IMR-90 (cell line): ENCODE data around the gene DPEP1. TPM values are rescaled to one million over a fixed set of nuclear protein-coding genes. Genes with fewer than 3 reads are reported as not detected.

ENCODE experiments used
- ATAC-seq: fragments of 200-7000 bp; cut with Tn5 transposase; 2 replicates; pipeline ENCODE4 v1.9.1; 2020; ENCODE audit warnings: low read depth, mild to moderate bottlenecking, moderate library complexity
- BruUV-seq: library from RNA; stranded (reverse); fragments of 400-500 nt; replicated peaks from 2 replicates; lab custom pipeline; 2021; lab: Mats Ljungman, UMichigan
- CTCF ChIA-PET: fragments of 300-600 bp; formaldehyde crosslinking; extraction: SDS; loops from one replicate; lab custom pipeline; 2021; ENCODE audit warnings: antibody characterized with exemption; lab: Yijun Ruan, JAX
- POLR2A ChIA-PET: fragments of 300-600 bp; sonication (Branson Sonifier 250); formaldehyde crosslinking; loops from one replicate; lab custom pipeline; 2022; ENCODE audit warnings: antibody characterized with exemption; ENCODE audit not compliant: unreplicated experiment; lab: Charles Lee
- DNase-seq: peaks from one replicate; pipeline ENCODE4 v3.0.0; 2013
- H2AFZ ChIP-seq: replicated peaks from 2 replicates; pipeline ENCODE3; 2013; ENCODE audit warnings: low read length, mild to moderate bottlenecking; ENCODE audit not compliant: poor library complexity
- H2AK5ac ChIP-seq: 2 replicates; pipeline ENCODE4 v1.6.1; 2013; ENCODE audit warnings: low read depth, low read length, inconsistent platforms
- H2AK9ac ChIP-seq: replicated peaks from 2 replicates; pipeline ENCODE3; 2013; ENCODE audit warnings: mild to moderate bottlenecking, low read depth, low read length, moderate library complexity; ENCODE audit not compliant: poor library complexity
- H2BK120ac ChIP-seq: 2 replicates; pipeline ENCODE4 v1.6.1; 2013; ENCODE audit warnings: low read depth, low read length, inconsistent platforms
- H2BK15ac ChIP-seq: 3 replicates; pipeline ENCODE4 v1.6.1; 2013; ENCODE audit warnings: low read depth, low read length, inconsistent platforms
- H2BK20ac ChIP-seq: 2 replicates; pipeline ENCODE4 v1.6.1; 2013; ENCODE audit warnings: low read depth, mild to moderate bottlenecking, inconsistent platforms, low read length, moderate library complexity
- H2BK5ac ChIP-seq: 2 replicates; pipeline ENCODE4 v1.6.1; 2013; ENCODE audit warnings: mild to moderate bottlenecking, low read depth, low read length, inconsistent platforms; ENCODE audit not compliant: poor library complexity, severe bottlenecking
- H3K14ac ChIP-seq: replicated peaks from 2 replicates; pipeline ENCODE4 v1.6.1; 2013; ENCODE audit warnings: low read depth, low read length, inconsistent platforms
- H3K18ac ChIP-seq: 2 replicates; pipeline ENCODE4 v1.6.1; 2013; ENCODE audit warnings: low read depth, low read length, control low read depth
- H3K23ac ChIP-seq: 2 replicates; pipeline ENCODE4 v1.6.1; 2013; ENCODE audit warnings: low read depth, low read length, inconsistent platforms
- H3K27ac ChIP-seq: 2 replicates; pipeline ENCODE4 v1.5.1; 2013; ENCODE audit warnings: mild to moderate bottlenecking, control low read depth, low read length; ENCODE audit not compliant: insufficient read depth
- H3K27me3 ChIP-seq: 2 replicates; pipeline ENCODE4 v1.6.1; 2013; ENCODE audit warnings: low read length; ENCODE audit not compliant: control insufficient read depth, insufficient read depth
- H3K36me3 ChIP-seq: 2 replicates; pipeline ENCODE4 v1.6.1; 2013; ENCODE audit warnings: low read length, mixed read lengths; ENCODE audit not compliant: control insufficient read depth, insufficient read depth
- H3K4ac ChIP-seq: 2 replicates; pipeline ENCODE4 v1.6.1; 2013; ENCODE audit warnings: low read depth, low read length, inconsistent platforms
- H3K4me1 ChIP-seq: 2 replicates; pipeline ENCODE4 v1.6.1; 2013; ENCODE audit warnings: low read length, mixed read lengths; ENCODE audit not compliant: control insufficient read depth, insufficient read depth
- H3K4me2 ChIP-seq: 2 replicates; pipeline ENCODE4 v1.6.1; 2013; ENCODE audit warnings: low read depth, mild to moderate bottlenecking, control low read depth, low read length, moderate library complexity
- H3K4me3 ChIP-seq: 2 replicates; pipeline ENCODE4 v1.5.1; 2013; ENCODE audit warnings: low read depth, mild to moderate bottlenecking, control low read depth, low read length, moderate library complexity; ENCODE audit not compliant: insufficient read depth
- H3K56ac ChIP-seq: 2 replicates; pipeline ENCODE4 v1.6.1; 2013; ENCODE audit warnings: low read length, inconsistent platforms; ENCODE audit not compliant: insufficient read depth; ENCODE audit errors: extremely low read depth
- H3K79me1 ChIP-seq, 2 experiments: 2 replicates each; pipeline ENCODE4 v1.6.1; 2013; ENCODE audit warnings: low read length in 2 of 2, inconsistent platforms in 1 of 2, low read depth in 1 of 2
- H3K9ac ChIP-seq: 2 replicates; pipeline ENCODE4 v1.6.1; 2013; ENCODE audit warnings: low read depth, low read length, control low read depth
- H3K9me1 ChIP-seq: 2 replicates; pipeline ENCODE4 v1.6.1; 2013; ENCODE audit warnings: low read length, inconsistent platforms; ENCODE audit not compliant: insufficient read depth
- H3K9me3 ChIP-seq: 2 replicates; pipeline ENCODE4 v1.6.1; 2013; ENCODE audit warnings: low read length; ENCODE audit not compliant: control insufficient read depth, insufficient read depth
- H4K20me1 ChIP-seq: 2 replicates; pipeline ENCODE4 v1.6.1; 2013; ENCODE audit warnings: low read length, inconsistent platforms; ENCODE audit not compliant: insufficient read depth
- H4K5ac ChIP-seq: 2 replicates; pipeline ENCODE4 v1.6.1; 2013; ENCODE audit warnings: mild to moderate bottlenecking, low read depth, low read length, control low read depth
- H4K8ac ChIP-seq, 2 experiments: 2 replicates each; pipeline ENCODE4 v1.6.1; 2013; ENCODE audit warnings: low read depth in 2 of 2, low read length in 2 of 2, control low read depth in 1 of 2, inconsistent platforms in 1 of 2
- H4K91ac ChIP-seq: 2 replicates; pipeline ENCODE4 v1.6.1; 2013; ENCODE audit warnings: low read depth, low read length, inconsistent platforms; ENCODE audit not compliant: insufficient read depth
- BHLHE40 ChIP-seq: fragments of 150-350 bp; IDR thresholded peaks from 2 replicates; pipeline ENCODE4 v1.6.1; 2016; ENCODE audit warnings: mild to moderate bottlenecking, low read depth, low read length
- CEBPB ChIP-seq: IDR thresholded peaks from 2 replicates; pipeline ENCODE4 v1.6.1; 2012; ENCODE audit warnings: low read depth, low read length, improper control_type of control experiment
- CHD1 ChIP-seq: IDR thresholded peaks from 2 replicates; pipeline ENCODE4 v1.6.1; 2012; ENCODE audit warnings: low read depth, low read length, improper control_type of control experiment
- FOS ChIP-seq: fragments of 150-350 bp; IDR thresholded peaks from 2 replicates; pipeline ENCODE4 v1.6.1; 2016; ENCODE audit warnings: low read depth, low read length
- MAFK ChIP-seq: IDR thresholded peaks from 2 replicates; pipeline ENCODE4 v1.6.1; 2012; ENCODE audit warnings: low read depth, low read length, improper control_type of control experiment
- MAZ ChIP-seq: IDR thresholded peaks from 2 replicates; pipeline ENCODE4 v1.6.1; 2012; ENCODE audit warnings: low read depth, mild to moderate bottlenecking, low read length, improper control_type of control experiment, moderate library complexity, borderline replicate concordance
- MXI1 ChIP-seq: IDR thresholded peaks from 2 replicates; pipeline ENCODE4 v1.6.1; 2012; ENCODE audit warnings: low read depth, mild to moderate bottlenecking, low read length, moderate library complexity, borderline replicate concordance
- NFE2L2 ChIP-seq: fragments of 150-350 bp; IDR thresholded peaks from 2 replicates; pipeline ENCODE4 v1.6.1; 2016; ENCODE audit warnings: low read depth, mild to moderate bottlenecking, low read length
- POLR2A ChIP-seq: IDR thresholded peaks from 2 replicates; pipeline ENCODE4 v1.6.1; 2012; ENCODE audit warnings: mild to moderate bottlenecking, low read depth, low read length
- RAD21 ChIP-seq: IDR thresholded peaks from 2 replicates; pipeline ENCODE4 v1.6.1; 2012; ENCODE audit warnings: low read length, improper control_type of control experiment
- RCOR1 ChIP-seq: IDR thresholded peaks from 2 replicates; pipeline ENCODE4 v1.6.1; 2012; ENCODE audit warnings: mild to moderate bottlenecking, low read length, improper control_type of control experiment; ENCODE audit not compliant: insufficient replicate concordance
- RFX5 ChIP-seq: IDR thresholded peaks from 2 replicates; pipeline ENCODE4 v1.8.0; 2012; ENCODE audit warnings: low read depth, mild to moderate bottlenecking, low read length, moderate library complexity
- SMC3 ChIP-seq: fragments of 150-350 bp; IDR thresholded peaks from 2 replicates; pipeline ENCODE4 v1.6.1; 2016; ENCODE audit warnings: low read depth, mild to moderate bottlenecking, antibody characterized with exemption, low read length, moderate library complexity
- WGBS, 2 experiments: methylation state at CpG; one replicate each; pipeline versions ENCODE4 v1.1.5 to v1.1.7; 2013; ENCODE audit warnings: missing lambda C conversion rate in 2 of 2; ENCODE audit not compliant: insufficient read length in 1 of 2; ENCODE audit errors: extremely low coverage in 2 of 2; 5-methylcytosine and 5-hydroxymethylcytosine counted together
- dilution Hi-C: fragments of 300-500 bp; cut with HindIII; formaldehyde crosslinking; loops from one replicate; pipeline ENCODE4 v1.14.3; 2018; ENCODE audit warnings: low sequenced_read_pairs; ENCODE audit not compliant: unreplicated experiment
- in situ Hi-C: fragments of 300-500 bp; cut with MboI; formaldehyde crosslinking; loops from 3 replicates; pipeline ENCODE4 v1.14.3; 2019; ENCODE audit warnings: low sequenced_read_pairs, inconsistent platforms, mixed read lengths
- intact Hi-C: fragments of 100-400 bp; cut with micrococcal nuclease; formaldehyde crosslinking; loops from 2 replicates; pipeline ENCODE4 v1.10.0; 2022
- polyA plus RNA-seq, 3 experiments: library from polyadenylated mRNA; depleted of rRNA; stranded (reverse); fragments of >200 nt; gene quantifications; 2 replicates each; pipeline ENCODE4 v1.2.3, GENCODE V29; 2012; ENCODE audit warnings: low replicate concordance in 1 of 3
- total RNA-seq: library from RNA; depleted of rRNA; stranded (reverse); fragments of >200 nt; gene quantifications from 2 replicates; pipeline ENCODE4 v1.2.3, GENCODE V29; 2012
- TF ChIP-seq, protein P1 (sequence below): fragments of 150-350 bp; IDR thresholded peaks from 2 replicates; pipeline ENCODE4 v1.6.1; 2016; ENCODE audit warnings: low read depth, mild to moderate bottlenecking, low read length, moderate library complexity, borderline replicate concordance
- TF ChIP-seq, protein P2 (sequence below): fragments of 150-350 bp; IDR thresholded peaks from 2 replicates; pipeline ENCODE4 v1.6.1; 2017; ENCODE audit warnings: mild to moderate bottlenecking, antibody characterized with exemption, low read length, low read depth
- TF ChIP-seq, protein P3 (sequence below): conservative IDR thresholded peaks from 2 replicates; pipeline ENCODE4 v1.5.1; 2012; ENCODE audit warnings: mild to moderate bottlenecking, low read depth, low read length, improper control_type of control experiment

Gene DPEP1
- total and polyA plus RNA-seq, 2 of the 4 experiments (the other 2 are of a cell fraction): not detected

DNA sequence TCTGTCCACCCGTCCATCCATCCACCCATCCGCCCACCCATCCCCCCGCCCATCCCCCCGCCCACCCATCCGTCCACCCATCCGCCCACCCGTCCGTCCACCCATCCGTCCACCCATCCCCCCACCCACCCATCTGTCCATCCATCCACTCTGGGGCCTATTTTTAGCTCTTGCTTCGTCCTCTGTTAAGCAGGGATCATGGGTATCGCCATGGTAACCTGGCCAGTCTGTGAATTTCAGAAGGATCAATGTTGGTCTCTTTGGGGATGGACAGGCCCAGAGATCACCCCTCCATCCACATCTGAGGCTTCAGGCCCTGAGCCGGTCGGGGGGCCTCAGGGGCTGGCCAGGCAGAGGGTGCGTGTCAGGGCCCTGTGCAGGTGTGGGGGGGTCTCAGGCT lies 15.2 kb upstream of the DPEP1 start:
- DNase-seq (peak; percentile 43), ATAC-seq (no peak)
- Histone ChIP-seq H3K79me1 (no peaks in the 10 kb centered on the region), H4K20me1 (peaks cover 10% of the 10 kb centered on the region), H2BK20ac (no peak overlapping the region), H2BK120ac (no peak overlapping the region), H3K14ac (no peak overlapping the region), H2AFZ (no peak overlapping the region), H3K4me3 (no peak overlapping the region), H3K36me3 (no peaks in the 10 kb centered on the region; the same call in 1 of the 2 replicates), H2AK5ac (no peak overlapping the region), H2BK15ac (no peak overlapping the region), H4K8ac (no peak overlapping the region), H3K18ac (no peak overlapping the region), H3K9me3 (no peaks in the 10 kb centered on the region), H3K9me1 (peaks cover 5% of the 10 kb centered on the region), H3K27ac (no peak overlapping the region), H2BK5ac (no peak overlapping the region), H3K4me2 (no peak overlapping the region), H2AK9ac (no peak overlapping the region), H4K91ac (no peak overlapping the region), H3K23ac (no peak overlapping the region), H3K9ac (no peak overlapping the region), H3K4me1 (peaks cover 12% of the 10 kb centered on the region), H3K4ac (no peak overlapping the region), H3K56ac (no peak overlapping the region), H4K5ac (no peak overlapping the region), H3K27me3 (no peaks in the 10 kb centered on the region)
- WGBS, 2 experiments: no CpG with 5 or more reads among the region's 14 CpGs
- dilution Hi-C loops: no loop called here
- CTCF ChIA-PET: no interaction called here
- in situ Hi-C loops: no loop called here
- intact Hi-C loops: no loop called here
- POLR2A ChIA-PET: no interaction called here
- no TSS peak for BruUV-seq
- TF ChIP-seq RAD21 (no peak), FOS (no peak), RCOR1 (no peak), CHD1 (no peak), SMC3 (no peak), NFE2L2 (no peak), MXI1 (no peak), RFX5 (no peak), MAFK (no peak), BHLHE40 (no peak), MAZ (no peak), POLR2A (no peak), CEBPB (no peak)
- TF ChIP-seq, protein P1, sequence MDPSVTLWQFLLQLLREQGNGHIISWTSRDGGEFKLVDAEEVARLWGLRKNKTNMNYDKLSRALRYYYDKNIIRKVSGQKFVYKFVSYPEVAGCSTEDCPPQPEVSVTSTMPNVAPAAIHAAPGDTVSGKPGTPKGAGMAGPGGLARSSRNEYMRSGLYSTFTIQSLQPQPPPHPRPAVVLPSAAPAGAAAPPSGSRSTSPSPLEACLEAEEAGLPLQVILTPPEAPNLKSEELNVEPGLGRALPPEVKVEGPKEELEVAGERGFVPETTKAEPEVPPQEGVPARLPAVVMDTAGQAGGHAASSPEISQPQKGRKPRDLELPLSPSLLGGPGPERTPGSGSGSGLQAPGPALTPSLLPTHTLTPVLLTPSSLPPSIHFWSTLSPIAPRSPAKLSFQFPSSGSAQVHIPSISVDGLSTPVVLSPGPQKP: no peak
- TF ChIP-seq, protein P2, sequence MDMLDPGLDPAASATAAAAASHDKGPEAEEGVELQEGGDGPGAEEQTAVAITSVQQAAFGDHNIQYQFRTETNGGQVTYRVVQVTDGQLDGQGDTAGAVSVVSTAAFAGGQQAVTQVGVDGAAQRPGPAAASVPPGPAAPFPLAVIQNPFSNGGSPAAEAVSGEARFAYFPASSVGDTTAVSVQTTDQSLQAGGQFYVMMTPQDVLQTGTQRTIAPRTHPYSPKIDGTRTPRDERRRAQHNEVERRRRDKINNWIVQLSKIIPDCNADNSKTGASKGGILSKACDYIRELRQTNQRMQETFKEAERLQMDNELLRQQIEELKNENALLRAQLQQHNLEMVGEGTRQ: no peak
- TF ChIP-seq, protein P3, sequence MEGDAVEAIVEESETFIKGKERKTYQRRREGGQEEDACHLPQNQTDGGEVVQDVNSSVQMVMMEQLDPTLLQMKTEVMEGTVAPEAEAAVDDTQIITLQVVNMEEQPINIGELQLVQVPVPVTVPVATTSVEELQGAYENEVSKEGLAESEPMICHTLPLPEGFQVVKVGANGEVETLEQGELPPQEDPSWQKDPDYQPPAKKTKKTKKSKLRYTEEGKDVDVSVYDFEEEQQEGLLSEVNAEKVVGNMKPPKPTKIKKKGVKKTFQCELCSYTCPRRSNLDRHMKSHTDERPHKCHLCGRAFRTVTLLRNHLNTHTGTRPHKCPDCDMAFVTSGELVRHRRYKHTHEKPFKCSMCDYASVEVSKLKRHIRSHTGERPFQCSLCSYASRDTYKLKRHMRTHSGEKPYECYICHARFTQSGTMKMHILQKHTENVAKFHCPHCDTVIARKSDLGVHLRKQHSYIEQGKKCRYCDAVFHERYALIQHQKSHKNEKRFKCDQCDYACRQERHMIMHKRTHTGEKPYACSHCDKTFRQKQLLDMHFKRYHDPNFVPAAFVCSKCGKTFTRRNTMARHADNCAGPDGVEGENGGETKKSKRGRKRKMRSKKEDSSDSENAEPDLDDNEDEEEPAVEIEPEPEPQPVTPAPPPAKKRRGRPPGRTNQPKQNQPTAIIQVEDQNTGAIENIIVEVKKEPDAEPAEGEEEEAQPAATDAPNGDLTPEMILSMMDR: no peak
